ENCODE measurements around the gene PDILT.

DNA sequence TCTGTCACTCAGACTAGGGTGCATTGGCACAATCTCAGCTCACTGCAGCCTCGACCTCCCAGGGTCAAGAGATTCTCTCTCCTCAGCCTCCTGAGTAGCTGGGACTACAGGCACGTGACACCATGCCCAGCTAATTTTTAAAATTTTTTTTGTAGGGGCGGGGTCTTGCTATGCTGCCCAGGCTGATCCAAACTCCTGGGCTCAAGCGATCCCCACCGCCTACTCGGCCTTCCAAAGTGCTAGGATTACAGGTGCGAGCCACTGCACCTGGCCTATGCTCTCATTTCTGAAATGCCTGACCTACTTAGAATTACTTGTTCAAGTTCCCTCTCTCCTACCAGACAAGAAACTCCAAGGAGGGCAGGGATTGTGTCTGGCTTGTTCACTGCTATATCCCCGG, 72.1 kb downstream of the PDILT start:
- TF ChIP-seq, protein P1, sequence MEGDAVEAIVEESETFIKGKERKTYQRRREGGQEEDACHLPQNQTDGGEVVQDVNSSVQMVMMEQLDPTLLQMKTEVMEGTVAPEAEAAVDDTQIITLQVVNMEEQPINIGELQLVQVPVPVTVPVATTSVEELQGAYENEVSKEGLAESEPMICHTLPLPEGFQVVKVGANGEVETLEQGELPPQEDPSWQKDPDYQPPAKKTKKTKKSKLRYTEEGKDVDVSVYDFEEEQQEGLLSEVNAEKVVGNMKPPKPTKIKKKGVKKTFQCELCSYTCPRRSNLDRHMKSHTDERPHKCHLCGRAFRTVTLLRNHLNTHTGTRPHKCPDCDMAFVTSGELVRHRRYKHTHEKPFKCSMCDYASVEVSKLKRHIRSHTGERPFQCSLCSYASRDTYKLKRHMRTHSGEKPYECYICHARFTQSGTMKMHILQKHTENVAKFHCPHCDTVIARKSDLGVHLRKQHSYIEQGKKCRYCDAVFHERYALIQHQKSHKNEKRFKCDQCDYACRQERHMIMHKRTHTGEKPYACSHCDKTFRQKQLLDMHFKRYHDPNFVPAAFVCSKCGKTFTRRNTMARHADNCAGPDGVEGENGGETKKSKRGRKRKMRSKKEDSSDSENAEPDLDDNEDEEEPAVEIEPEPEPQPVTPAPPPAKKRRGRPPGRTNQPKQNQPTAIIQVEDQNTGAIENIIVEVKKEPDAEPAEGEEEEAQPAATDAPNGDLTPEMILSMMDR (conservative IDR thresholded peaks at IDR 0.05 in 1 of 2, IDR thresholded peaks at IDR 0.05 in 1 of 2; ENCODE audit: extremely low read depth in 1 of 2, insufficient read depth in 1 of 2, low read depth in 1 of 2, low read length in 2 of 2): no peak
- TF ChIP-seq EZH2 (IDR thresholded peaks at IDR 0.05; ENCODE audit: borderline replicate concordance, low read length): no peak
